Stimulated activated CD8-positive, alpha-beta memory T cell treated with anti-CD3 and anti-CD28 coated beads, Interleukin-15, amount 100 ng/mL, for 48 hours (primary cell): ENCODE results near the gene PDHX.

ENCODE experiments used
- DNase-seq, 2 donors: peaks; one replicate each; pipeline ENCODE4 v3.0.0-alpha.2; 2020; ENCODE audit warnings: low read depth in 2 of 2

PDHX gene

GRCh38 chr11:34957206-34957605 lies 40.8 kb downstream of the PDHX start:
- no peak for DNase-seq

GRCh38 chr11:34957606-34958005 lies 41.2 kb downstream of the PDHX start:
- DNase-seq, result no peak

GRCh38 chr11:34959770-34960169 lies 43.4 kb downstream of the PDHX start:
- DNase-seq, result no peak

DNA sequence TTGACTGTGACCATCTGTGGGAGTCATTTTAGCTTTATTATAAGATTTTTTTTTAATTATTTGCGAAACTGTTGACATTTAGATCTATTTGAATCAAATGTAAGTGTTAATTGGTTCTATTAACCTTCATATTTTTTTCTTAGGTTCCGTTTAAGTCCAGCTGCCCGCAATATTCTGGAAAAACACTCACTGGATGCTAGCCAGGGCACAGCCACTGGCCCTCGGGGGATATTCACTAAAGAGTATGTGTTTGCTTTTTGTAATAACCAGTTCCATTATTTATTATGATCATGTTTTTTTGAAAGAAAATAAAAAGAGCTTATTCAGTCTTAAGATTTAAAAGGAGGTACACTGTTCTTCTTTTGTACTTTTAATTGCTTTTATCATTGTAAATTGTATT lies 43.9 kb downstream of the PDHX start:
- DNase-seq, result no peak

DNA sequence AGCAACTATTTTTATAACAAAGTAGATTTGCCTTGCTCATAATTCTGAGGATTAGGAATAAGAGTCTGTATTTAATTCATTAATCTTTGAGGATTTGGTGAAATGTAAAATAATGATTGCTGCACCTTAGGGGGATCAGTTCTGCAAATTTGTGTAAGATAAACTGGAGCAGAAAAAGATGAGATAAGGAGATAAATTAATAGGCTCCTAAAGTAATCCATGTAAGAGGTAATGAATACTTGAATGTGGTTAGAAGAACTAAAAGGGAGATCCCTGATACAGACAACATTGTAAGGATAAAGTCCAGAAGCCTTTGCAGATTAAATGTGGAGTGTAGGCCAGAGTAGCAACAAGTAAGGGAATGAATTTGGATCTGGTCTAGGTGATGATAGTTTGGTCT lies 45.6 kb downstream of the PDHX start:
- no peak for DNase-seq

- DNase-seq, result no peak
Measured at GRCh38 chr11:34963351-34963750, 46.9 kb downstream of the PDHX start.

- no peak for DNase-seq
Measured at GRCh38 chr11:34964610-34965331, 48.4 kb downstream of the PDHX start.

DNA sequence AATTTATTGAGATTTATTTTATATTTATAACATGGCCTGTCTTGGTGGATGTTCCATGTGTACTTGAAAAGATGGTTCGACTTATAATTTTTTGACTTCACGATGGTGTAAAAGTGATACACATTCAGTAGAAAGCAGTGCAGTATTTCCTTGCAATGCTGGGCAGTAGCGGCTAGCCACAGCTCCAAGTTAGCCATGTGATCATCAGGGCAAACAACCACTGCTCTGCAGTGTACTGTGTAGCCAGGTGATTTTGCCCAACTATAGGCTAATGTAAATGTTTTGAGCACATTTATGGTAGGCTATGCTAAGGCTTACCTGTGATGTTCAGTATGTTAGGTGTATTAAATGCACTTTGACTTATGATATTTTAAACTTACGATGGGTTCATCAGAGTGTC lies 52.4 kb downstream of the PDHX start:
- no peak for DNase-seq

- DNase-seq, result no peak
Measured at GRCh38 chr11:34970033-34970432, 53.6 kb downstream of the PDHX start.

GRCh38 chr11:34970480-34970879 lies 54.1 kb downstream of the PDHX start:
- no peak for DNase-seq

DNA sequence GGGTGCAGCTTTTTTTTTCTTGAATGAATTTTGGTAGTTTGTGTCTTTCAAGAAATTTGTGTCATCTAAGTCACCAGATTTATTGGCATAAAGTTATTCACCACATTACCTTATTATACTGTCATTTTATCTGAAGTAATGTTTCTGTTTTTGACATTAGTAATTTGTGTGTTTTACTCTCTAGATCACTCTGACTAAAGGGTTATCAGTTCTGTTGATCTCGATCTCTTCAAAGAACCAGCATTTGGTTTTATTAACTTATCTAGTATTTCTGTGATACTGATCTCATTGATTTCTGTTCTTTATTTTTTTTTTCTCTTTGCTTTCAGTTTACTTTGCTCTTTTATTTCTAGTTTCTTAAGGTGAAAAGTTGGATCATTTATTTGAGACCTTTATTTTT lies 55.5 kb downstream of the PDHX start:
- no peak for DNase-seq

- DNase-seq, result no peak
Measured at GRCh38 chr11:34972366-34972765, 55.9 kb downstream of the PDHX start.

GRCh38 chr11:34972892-34973291 lies 56.5 kb downstream of the PDHX start:
- DNase-seq, result no peak

GRCh38 chr11:34975482-34975881 lies 59.1 kb downstream of the PDHX start:
- DNase-seq, result no peak

GRCh38 chr11:34976496-34977088 lies 60.2 kb downstream of the PDHX start:
- DNase-seq, result no peak

DNA sequence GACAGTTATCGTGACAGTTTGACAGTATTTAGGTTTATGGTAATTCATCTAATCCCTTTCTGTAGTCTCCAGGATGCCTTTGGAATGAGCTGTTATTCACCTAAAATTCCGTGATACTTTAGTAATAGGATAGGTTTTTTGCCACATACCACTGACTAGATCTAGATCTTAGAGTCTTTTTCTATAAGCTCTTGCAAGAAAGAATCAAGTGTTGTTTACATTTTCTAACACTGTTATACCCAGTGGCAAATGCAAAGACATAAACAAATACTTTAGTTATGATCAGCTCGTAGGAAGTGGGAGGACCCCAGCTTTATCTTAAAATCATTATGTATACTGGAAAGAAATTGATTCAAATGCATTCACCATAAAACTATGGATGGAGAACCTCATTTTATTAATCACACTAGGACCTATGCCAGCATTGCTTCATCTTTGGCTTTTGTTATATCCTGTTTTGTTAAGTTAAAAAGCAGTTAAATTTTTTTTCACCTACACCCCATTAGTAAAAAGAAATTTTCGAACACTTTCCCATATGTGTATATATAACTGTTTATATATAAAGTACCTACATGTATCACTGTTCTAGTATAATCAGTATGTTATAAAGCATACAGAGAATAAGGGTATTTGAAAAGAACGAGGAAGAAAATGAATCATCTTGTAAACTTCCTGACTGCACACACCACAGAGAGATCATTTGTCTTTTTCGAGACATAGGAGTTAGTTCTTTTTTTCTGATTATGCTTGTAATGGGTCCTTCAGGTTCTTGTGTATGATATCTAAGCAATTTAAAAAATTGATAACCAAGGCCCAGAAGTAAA lies 60.9 kb downstream of the PDHX start:
- no peak for DNase-seq

DNA sequence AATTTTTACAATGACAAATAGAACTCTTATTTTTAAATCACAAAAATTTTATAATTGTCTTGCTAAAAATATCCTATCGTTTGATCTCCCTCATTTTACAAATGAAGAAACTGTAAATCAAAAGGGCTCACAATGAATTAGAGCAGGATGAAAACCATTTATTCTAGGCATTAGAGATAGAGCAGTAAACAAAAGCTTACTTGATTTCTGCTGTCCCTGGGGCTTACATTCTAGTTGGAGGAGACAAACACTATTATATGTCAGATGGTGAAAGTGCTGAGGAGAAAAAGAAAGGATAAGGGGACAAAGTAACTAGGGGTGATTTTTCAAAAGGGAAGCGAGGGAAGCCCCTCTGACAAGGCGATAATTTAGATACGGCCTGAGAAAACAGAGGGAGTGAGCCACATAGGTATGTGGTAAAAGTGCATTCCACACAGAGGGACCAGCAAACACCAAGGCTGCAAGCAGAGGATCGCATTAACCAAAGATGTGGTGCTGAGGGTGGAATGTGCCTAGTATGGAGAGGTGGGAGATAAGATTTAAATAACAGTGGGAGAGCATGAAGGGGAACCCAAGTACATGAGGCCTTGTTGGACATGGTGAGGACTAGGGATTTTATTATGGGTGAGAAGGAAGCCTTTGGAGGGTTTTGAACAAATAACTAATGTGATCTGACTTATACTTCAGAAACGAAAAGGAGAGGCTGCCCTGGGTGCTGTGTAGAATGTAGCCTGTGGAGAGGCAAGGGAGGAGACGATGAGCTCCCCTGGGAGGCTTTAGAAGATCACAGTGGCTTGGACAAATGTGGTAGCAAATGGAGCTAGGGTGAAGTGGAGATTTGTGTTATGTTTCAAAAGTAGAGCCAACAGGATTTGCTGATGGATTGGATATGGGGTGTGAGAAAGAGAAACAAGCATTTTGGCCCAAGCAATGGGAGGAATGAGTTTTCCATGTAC lies 62.1 kb downstream of the PDHX start:
- DNase-seq, result no peak

DNA sequence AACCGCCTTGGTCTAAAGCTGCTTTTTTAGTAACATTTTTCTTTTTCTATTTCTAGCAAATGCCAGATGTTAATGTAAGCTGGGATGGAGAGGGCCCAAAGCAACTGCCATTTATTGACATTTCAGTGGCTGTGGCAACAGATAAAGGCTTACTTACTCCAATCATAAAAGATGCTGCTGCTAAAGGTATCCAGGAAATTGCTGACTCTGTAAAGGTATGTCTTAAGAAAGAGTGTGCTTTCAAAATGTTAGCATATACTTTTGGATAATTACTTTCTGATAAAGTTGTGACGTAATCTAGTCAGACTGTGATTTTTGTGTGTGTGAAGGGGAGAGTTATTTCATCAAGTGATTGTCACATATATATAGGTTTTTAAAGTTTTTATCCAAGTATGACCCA lies 68.1 kb downstream of the PDHX start:
- no peak for DNase-seq

DNA sequence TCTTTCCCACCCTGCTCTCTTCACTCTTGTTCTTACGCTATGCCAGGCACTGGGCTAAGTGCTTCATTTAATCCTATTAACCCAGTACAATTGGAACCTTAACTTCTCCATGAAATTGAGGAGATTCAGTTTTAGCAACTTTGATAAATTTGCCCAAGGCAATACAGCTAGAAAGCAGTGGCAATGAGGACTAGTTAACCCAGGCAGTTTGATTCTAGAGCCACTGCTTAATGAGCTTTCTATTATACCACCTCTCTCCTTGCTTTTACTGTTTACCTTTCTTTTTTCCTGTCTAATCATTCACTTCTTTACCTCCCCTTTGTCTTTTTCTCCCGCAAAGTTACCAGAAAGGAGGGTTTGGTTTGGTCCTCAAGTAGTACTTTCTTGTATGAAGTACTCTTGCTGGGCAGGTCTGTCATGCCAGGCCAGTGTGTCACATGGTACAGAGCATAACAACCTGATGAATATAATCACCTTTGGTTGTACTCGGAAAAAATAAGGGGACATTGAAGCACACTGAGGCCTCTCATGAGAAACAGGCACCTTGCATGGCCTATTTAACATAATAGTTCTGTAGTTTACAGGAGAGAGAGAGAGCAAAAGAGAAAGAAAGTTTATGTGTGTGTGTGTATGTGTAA lies 70.6 kb downstream of the PDHX start:
- no peak for DNase-seq

DNA sequence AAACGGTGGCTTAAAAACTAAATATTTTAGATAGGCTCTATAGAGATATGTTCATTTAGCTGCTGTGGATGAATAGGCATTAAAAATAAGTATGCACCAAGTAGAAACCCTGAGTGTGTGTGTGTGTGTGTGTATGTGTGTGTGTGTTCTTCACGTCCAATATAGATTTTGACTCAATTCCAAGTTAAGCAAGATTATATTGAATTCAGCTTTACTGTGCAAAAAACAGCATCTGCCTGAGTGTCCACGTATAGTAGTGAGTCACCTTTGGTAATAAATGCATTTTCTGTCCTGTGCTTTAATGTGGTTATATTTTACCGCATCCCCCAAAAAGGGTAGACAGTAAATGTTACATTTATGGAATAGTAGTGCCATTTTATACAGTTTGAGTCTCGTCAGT lies 71.2 kb downstream of the PDHX start:
- no peak for DNase-seq
